Glutamatergic neuron (in vitro differentiated cells): ENCODE measurements around the gene NPTX1. TPM values are rescaled to one million over a fixed set of nuclear protein-coding genes. Genes with fewer than 3 reads are reported as not detected.

Source experiments
- DNase-seq: peaks from one replicate; pipeline ENCODE4 v3.0.0; 2022
- H3K27ac Mint-ChIP-seq: one replicate; pipeline ENCODE4 v1.8.0; 2020; ENCODE audit warnings: mild to moderate bottlenecking, mixed read lengths, inconsistent platforms; ENCODE audit not compliant: unreplicated experiment
- H3K27me3 Mint-ChIP-seq: one replicate; pipeline ENCODE4 v1.8.0; 2020; ENCODE audit warnings: mild to moderate bottlenecking, moderate library complexity, mixed read lengths, inconsistent platforms; ENCODE audit not compliant: unreplicated experiment
- H3K36me3 Mint-ChIP-seq: one replicate; pipeline ENCODE4 v1.8.0; 2020; ENCODE audit warnings: mild to moderate bottlenecking, mixed read lengths, inconsistent platforms; ENCODE audit not compliant: unreplicated experiment
- H3K4me1 Mint-ChIP-seq: one replicate; pipeline ENCODE4 v1.8.0; 2020; ENCODE audit warnings: mild to moderate bottlenecking, low read depth, mixed read lengths, inconsistent platforms; ENCODE audit not compliant: unreplicated experiment
- H3K4me3 Mint-ChIP-seq: one replicate; pipeline ENCODE4 v1.8.0; 2020; ENCODE audit warnings: mild to moderate bottlenecking, mixed read lengths, inconsistent platforms; ENCODE audit not compliant: unreplicated experiment
- H3K9me3 Mint-ChIP-seq: one replicate; pipeline ENCODE4 v1.8.0; 2020; ENCODE audit warnings: mild to moderate bottlenecking, moderate library complexity, mixed read lengths, inconsistent platforms; ENCODE audit not compliant: unreplicated experiment
- total RNA-seq: library from RNA; stranded (reverse); fragmentation: NEBNext Ultra II Directional; extraction: Animal tissue kit (Norgen Biotek cat#: 25700); gene quantifications from one replicate; pipeline ENCODE4 v1.2.1, GENCODE V29; 2021; ENCODE audit not compliant: unreplicated experiment
- TF ChIP-seq, protein P1 (sequence below): fragments of 200-600 bp; sonication (generic); IDR thresholded peaks from one replicate; pipeline ENCODE4 v1.5.0; 2021; ENCODE audit not compliant: partially characterized antibody, unreplicated experiment

NPTX1 gene
- total RNA-seq, 1 donor from 2014 or later: 18.1 TPM

- TF ChIP-seq, protein P1, sequence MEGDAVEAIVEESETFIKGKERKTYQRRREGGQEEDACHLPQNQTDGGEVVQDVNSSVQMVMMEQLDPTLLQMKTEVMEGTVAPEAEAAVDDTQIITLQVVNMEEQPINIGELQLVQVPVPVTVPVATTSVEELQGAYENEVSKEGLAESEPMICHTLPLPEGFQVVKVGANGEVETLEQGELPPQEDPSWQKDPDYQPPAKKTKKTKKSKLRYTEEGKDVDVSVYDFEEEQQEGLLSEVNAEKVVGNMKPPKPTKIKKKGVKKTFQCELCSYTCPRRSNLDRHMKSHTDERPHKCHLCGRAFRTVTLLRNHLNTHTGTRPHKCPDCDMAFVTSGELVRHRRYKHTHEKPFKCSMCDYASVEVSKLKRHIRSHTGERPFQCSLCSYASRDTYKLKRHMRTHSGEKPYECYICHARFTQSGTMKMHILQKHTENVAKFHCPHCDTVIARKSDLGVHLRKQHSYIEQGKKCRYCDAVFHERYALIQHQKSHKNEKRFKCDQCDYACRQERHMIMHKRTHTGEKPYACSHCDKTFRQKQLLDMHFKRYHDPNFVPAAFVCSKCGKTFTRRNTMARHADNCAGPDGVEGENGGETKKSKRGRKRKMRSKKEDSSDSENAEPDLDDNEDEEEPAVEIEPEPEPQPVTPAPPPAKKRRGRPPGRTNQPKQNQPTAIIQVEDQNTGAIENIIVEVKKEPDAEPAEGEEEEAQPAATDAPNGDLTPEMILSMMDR: no peak
- Mint-ChIP-seq H3K4me1 (peaks cover 12% of the 10 kb centered on the region), H3K9me3 (peaks cover 17% of the 10 kb centered on the region), H3K27me3 (peaks cover 12% of the 10 kb centered on the region), H3K27ac (peak overlapping the region; percentile 97), H3K4me3 (peak overlapping the region; percentile 71), H3K36me3 (no peaks in the 10 kb centered on the region)
- peak; percentile 90 for DNase-seq
Observed at GRCh38 chr17:80485846-80486245, 9.4 kb upstream of the NPTX1 start.

- DNase-seq: no peak
- Mint-ChIP-seq H3K36me3 (no peaks in the 10 kb centered on the region), H3K4me3 (no peak overlapping the region), H3K9me3 (peaks cover 16% of the 10 kb centered on the region), H3K27ac (peak overlapping the region; percentile 38), H3K27me3 (peaks cover 16% of the 10 kb centered on the region), H3K4me1 (peaks cover 12% of the 10 kb centered on the region)
- TF ChIP-seq, protein P1: no peak
Observed at GRCh38 chr17:80482555-80483308, 6.3 kb upstream of the NPTX1 start.

GRCh38 chr17:80482058-80482318, 5.6 kb upstream of the NPTX1 start:
- Mint-ChIP-seq H3K27ac (no peak overlapping the region), H3K9me3 (peaks cover 16% of the 10 kb centered on the region), H3K27me3 (peaks cover 16% of the 10 kb centered on the region), H3K36me3 (no peaks in the 10 kb centered on the region), H3K4me1 (peaks cover 12% of the 10 kb centered on the region), H3K4me3 (no peak overlapping the region)
- DNase-seq: no peak
- TF ChIP-seq, protein P1: no peak

- no peak for DNase-seq
- Mint-ChIP-seq H3K4me3 (no peak overlapping the region), H3K4me1 (peaks cover 7% of the 10 kb centered on the region), H3K36me3 (no peaks in the 10 kb centered on the region), H3K27me3 (peaks cover 16% of the 10 kb centered on the region), H3K9me3 (peaks cover 16% of the 10 kb centered on the region), H3K27ac (no peak overlapping the region)
- TF ChIP-seq, protein P1: no peak
Observed at GRCh38 chr17:80481284-80482057, 5.1 kb upstream of the NPTX1 start.

DNA sequence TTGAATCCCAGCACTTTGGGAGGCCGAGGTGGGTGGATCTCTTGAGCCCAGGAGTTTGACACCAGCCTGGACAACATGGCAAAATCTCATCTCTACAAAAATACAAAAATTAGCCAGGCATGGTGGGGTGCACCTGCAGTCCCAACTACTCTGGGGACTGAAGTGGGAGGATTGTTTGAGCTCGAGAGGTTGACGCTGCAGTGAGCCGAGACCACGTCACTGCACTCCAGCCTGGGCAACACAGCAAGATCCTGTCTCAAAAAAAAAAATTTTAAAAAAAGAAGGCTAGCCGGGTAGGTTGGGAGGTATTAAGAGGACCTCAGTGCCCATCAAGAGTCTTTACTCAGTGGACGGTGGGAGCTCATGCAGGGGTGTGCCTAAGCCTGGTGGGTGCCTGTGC, 3.8 kb upstream of the NPTX1 start:
- Mint-ChIP-seq H3K27me3 (peaks cover 11% of the 10 kb centered on the region), H3K27ac (no peak overlapping the region), H3K9me3 (peaks cover 7% of the 10 kb centered on the region), H3K4me3 (no peak overlapping the region), H3K36me3 (no peaks in the 10 kb centered on the region), H3K4me1 (peaks cover 2% of the 10 kb centered on the region)
- TF ChIP-seq, protein P1: no peak
- no peak for DNase-seq
